ENCODE data around the gene A1BG.
"Not testable (repeated sequence)": the region's sequence is repeated elsewhere in the genome, so short reads cannot be mapped to it uniquely, and the experiment has no call there.

Gene A1BG

GRCh38 chr19:58356766-58357480 is 3.6 kb upstream of the A1BG start:
- no peak for DNase-seq

GRCh38 chr19:58355908-58356765 is 2.8 kb upstream of the A1BG start:
- DNase-seq: peak; percentile 9

- no peak for DNase-seq
Observed at GRCh38 chr19:58355215-58355796, 2.0 kb upstream of the A1BG start.

- DNase-seq: no peak
Observed at GRCh38 chr19:58354478-58355030, 1.3 kb upstream of the A1BG start.

- DNase-seq: no peak
Observed at GRCh38 chr19:58353717-58354477, 605 bp upstream of the A1BG start.

- no peak for DNase-seq
Observed at GRCh38 chr19:58351990-58352755, 1.1 kb downstream of the A1BG start.

- DNase-seq: no peak
Observed at GRCh38 chr19:58351558-58351878, 1.8 kb downstream of the A1BG start.

GRCh38 chr19:58350871-58351557 is 2.3 kb downstream of the A1BG start:
- DNase-seq: no peak

GRCh38 chr19:58350001-58350861 is 3.1 kb downstream of the A1BG start:
- no peak for DNase-seq

- no peak for DNase-seq
Observed at GRCh38 chr19:58349590-58349989, 3.7 kb downstream of the A1BG start.

GRCh38 chr19:58348080-58348479 is 5.2 kb downstream of the A1BG start:
- DNase-seq: not testable (repeated sequence)

GRCh38 chr19:58346961-58347929 is 6.0 kb downstream of the A1BG start:
- peak; percentile 70 for DNase-seq

GRCh38 chr19:58345558-58345957 is 7.7 kb downstream of the A1BG start:
- no peak for DNase-seq

GRCh38 chr19:58338825-58339558 is 14.3 kb downstream of the A1BG start:
- no peak for DNase-seq

GRCh38 chr19:58338336-58338735 is 15.0 kb downstream of the A1BG start:
- no peak for DNase-seq

- no peak for DNase-seq
Observed at GRCh38 chr19:58336820-58337219, 16.5 kb downstream of the A1BG start.

GRCh38 chr19:58336216-58336615 is 17.1 kb downstream of the A1BG start:
- DNase-seq: no peak

GRCh38 chr19:58335630-58336029 is 17.7 kb downstream of the A1BG start:
- no peak for DNase-seq
